ENCODE measurements around the gene MARCKSL1.

MARCKSL1 gene

DNA sequence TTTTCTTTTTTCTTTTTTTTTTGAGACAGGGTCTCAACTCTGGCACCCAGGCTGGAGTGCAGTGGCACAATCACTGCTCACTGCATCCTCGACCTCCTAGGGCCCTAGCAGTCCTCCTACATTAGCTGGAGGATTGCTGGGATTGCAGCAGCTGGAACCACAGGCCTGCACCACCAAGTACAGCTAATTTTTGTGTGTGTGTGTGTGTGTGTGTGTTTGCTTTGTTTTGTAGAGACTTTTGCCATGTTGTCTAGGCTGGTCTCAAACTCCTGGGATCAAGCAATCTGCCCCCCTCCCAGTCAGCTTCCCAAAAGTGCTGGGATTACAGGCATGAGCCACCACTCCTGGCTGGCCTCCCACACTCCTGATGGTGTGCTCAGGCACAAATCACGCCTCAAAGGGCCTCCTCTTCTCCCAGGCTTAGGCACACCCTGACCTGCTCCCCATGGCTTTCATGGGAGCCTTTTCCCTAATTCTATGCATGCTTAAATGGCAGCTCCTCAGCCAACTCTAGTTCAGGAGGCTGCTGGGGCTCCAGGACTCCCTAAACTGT is 16.9 kb upstream of the MARCKSL1 start:
- DNase-seq (ENCODE audit: low spot score) = no peak

DNA sequence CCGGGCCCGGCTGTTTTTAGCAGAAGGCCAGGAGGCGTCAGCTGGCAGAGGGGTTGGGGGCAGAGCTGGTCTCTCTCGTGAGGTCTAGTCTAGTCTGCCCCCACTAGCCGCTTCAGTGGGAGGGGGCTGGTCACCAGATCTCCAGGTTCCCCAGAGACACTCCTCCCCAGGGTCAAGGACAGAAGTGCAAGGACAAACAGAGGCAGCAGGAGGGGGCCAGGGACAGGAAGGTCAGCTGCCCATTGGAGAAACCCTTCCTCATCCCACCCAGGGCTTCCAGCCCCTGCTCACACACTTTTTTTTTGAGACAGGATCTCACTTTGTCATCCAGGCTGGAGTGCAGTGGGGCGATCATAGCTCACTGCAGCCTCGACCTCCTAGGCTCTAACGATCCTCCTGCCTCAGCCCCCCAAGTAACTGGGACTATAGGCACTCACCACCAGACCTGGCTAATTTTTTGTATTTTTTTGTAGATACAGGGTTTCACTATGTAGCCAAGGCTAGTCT is 16.3 kb upstream of the MARCKSL1 start:
- DNase-seq (ENCODE audit: low spot score) = no peak

DNA sequence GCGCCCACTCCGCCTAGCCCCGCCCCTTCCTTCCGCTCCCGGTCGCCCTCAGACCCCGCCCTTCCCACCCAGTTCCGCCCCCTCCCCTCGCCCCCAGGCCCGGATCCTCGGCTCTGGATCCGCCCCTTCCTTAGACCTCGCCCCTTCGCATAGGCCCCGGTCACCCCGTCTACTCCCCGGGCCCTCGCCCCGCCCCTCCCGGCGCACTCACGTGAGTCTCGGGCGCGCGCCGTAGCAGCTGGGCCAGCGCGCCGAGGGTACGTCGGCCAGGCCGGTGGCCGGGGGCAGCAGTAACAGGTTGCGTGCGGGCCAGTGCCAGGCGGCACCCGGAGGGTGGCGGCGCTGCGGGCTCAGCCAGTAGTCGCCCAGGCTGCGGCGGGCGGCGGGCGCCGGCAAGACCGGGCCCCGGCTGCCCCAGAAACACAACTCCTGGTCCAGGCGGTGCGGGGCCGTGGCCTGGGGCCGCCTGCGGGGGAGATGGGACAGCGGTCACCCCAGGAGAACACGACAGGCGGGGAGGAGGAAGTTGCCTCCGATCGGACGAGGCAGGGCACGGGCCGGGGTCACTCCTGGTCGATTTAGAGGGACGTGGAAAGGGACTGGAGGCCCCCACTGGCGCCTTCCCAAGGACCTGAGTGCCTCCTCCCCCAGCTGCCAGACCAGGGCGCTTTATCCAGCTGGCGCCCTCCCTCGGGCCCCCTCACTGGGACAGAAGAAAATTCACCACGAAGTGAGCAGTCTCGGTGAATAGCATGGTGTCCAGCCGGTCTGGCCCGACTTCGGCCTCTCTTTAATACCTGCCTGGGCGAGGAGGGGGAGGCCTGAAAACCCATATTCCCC is 15.6 kb upstream of the MARCKSL1 start:
- peak; percentile 91 for DNase-seq (ENCODE audit: low spot score)

DNA sequence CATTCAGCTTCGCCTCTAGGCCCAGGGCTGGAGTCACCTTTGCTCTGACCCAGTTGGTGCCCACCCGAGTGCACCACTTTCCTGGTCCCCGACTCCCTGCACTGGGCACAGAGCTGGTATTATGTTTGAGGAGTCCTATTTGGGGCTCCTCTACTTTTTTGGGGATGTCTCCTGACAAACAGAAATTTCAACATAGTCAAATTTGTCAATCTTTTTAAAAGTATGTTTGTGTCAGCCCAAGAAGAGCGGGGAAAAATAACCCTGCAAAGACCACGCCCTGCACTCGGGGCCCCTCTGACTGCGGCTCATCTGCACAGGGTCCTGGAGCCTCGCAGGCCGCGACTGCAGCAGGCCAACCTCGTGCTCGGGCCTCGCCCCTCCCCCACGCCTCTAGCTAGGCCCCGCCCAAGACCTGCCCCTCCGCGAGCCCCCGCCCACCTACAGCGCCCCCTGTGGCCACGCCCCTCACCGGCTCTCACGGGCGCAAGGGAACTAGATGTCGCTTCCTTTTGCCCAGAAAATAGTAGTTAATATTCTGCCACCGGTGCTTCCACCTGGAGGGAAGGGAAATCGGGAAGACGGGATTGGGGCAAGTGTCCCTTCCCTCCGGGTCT is 14.9 kb upstream of the MARCKSL1 start:
- DNase-seq (ENCODE audit: low spot score) = no peak

DNA sequence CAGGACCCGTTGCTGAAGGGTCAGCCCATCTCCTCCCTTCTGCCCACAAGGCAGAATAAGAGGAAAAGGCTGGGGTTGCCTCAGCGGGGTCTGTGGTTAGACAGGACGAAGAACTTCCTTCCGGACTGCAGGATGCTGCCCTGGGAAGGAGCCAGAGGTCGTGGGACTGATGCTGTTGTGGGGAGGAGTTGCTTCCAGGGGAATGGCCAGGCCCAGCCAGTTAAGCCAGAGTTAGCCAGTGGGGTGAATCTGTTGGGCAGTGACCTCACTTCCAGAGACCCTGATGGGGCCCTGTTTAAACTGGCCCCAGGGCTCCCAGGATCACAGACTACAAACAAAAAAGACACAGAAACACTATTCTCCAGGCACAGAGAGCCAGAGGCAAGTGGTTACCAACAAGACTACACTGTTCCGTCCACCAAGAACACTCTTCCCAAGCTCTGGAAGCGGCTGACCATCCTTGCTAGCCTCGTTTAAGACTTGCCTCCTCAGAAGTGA is 13.2 kb upstream of the MARCKSL1 start:
- DNase-seq (ENCODE audit: low spot score) = no peak

DNA sequence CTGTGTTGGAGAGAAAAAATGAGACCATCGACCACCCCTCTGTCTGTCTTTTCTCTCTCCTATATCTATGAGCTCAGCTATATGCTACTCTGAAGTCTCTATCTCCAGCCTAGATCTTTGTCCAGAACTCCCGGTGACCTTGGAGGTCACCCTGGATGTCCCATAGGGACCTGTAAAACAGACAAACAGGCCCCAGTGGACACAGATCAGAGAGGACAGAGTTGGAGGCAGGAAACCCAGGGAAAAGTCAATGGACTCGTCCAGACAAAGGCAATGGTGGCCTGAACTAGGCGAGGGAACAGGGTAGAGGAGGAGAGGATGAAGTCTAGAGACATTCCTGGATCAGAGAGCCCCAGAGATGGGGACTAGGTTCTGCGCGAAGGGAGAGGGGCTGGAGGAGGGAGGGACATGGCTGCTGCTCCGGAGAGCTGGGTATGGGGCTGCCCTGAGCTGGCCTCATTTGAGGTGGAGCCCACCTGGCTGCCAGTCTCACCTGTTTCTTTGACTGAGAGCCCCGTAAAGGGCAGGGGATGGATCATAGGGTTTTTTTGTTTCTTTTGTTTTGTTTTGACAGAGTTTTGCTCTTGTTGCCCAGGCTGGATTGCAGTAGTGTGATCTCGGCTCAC is 10.6 kb upstream of the MARCKSL1 start:
- DNase-seq (ENCODE audit: low spot score) = no peak

DNA sequence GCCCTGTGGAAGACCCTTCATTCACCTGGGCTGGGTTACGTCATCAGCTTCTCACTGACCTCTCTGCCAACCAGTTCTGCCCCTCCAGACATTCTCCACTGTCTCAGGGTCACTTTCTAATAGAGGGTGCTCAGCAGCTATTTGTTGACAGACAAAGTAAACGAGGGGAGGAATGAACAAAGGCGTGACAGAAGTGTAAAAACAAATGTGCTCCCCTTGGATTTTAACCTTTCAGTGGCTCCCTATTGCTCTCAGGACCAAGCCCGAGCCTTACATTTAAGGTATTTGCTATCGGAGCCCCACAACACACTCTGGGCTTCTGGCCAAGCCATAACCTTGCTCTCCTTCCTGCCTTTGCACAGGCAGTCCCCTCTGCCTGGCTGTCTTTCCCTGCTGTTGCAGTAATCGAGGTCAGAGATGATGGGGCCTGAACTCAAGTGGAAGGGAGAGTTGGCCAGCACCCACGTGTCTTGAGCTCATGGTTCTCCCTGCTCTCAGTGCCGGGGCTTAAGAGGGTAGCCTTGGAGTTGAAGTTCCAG is 9.3 kb upstream of the MARCKSL1 start:
- no peak for DNase-seq (ENCODE audit: low spot score)

DNA sequence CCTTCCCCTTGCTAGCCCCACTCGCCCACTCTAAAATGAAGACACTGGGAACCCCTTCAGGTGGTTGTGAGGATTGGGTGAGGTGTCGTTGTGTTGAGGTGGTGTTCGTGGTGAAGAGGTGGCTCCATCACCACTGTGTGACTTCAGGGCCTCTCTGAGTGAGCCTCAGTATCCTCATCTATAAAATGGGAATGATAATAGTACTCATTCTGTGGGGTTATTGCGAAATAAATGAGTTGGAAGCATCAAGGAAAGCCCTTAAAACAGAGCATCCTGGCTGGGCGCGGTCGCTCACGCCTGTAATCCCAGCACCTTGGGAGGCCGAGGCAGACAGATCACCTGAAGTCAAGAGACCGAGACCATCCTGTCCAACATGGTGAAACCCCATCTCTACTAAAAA is 6.7 kb upstream of the MARCKSL1 start:
- DNase-seq (ENCODE audit: low spot score) = no peak

DNA sequence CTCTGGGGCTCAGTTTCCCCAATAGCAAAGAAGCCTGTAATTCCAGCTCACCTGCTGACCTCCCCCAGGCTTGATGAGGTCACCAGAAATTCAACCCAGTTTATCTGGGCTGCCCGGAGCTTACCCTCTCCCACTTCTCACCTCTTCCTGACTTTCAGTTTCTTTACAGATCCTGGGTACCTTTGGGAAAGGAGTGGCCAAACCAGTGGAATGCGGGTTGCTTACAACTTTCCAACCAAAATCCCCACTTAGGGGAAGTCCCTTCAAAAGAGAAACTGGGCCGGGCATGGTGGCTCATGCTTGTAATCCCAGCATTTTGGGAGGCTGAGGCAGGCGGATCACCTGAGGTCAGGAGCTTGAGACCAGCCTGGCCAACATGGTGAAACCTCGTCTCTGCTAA is 5.9 kb upstream of the MARCKSL1 start:
- no peak for DNase-seq (ENCODE audit: low spot score)

DNA sequence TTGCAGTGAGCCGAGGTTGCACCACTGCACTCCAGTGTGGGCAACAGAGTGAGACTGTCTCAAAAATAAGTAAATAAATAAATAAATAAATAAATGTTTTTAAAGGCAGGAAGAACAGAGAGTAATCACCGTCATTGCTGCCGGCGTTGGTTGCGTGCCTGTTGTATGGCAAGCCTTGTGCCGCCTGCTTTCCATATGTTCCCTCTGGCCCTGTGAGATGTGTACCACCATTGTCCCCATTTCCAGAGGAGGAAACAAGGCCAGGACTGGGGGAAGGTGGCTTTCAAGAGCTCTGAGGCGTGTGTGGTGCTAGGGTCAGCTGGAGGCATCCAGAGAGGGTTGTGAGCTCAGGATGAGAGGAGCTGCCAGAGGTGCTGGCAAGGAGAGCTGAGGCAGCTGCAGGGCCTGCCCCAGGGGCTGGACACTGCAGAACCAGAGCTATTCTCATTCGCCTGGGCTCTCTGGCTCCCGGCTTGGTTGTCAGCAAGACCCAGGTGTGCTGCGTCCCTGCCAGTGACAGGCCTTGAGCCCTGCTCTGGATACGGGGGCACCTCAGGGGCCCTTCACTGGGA is 5.2 kb upstream of the MARCKSL1 start:
- no peak for DNase-seq (ENCODE audit: low spot score)

DNA sequence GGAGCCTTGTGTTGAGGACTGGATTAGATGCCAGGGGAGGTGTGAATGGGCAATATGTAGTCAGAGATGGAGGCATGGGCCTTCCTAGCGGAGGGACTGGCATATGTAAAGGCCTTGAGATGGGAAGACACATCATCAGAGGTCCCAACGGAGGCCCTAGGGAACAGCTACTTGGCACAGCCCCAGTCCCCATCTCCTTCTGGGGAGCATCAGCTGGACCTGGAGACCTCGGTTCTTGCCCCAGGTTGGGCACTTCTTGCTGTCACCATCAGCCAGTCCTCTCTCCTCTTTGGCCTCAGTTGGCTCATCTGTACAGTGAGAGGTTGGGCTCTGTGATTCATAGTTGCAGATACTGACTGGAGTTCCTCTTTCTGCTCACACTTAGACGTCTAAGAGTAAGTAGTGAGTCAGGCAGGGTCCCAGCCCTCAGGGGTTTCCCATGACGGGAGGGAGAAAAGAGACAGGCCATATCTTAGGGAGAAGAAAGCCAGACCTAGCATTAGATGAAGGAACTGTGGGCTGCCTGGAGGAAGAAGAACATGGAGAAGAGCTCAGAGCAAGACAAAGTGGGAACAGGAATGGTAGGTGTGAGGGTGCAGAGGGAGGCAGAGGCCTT is 3.4 kb upstream of the MARCKSL1 start:
- DNase-seq (ENCODE audit: low spot score) = no peak

DNA sequence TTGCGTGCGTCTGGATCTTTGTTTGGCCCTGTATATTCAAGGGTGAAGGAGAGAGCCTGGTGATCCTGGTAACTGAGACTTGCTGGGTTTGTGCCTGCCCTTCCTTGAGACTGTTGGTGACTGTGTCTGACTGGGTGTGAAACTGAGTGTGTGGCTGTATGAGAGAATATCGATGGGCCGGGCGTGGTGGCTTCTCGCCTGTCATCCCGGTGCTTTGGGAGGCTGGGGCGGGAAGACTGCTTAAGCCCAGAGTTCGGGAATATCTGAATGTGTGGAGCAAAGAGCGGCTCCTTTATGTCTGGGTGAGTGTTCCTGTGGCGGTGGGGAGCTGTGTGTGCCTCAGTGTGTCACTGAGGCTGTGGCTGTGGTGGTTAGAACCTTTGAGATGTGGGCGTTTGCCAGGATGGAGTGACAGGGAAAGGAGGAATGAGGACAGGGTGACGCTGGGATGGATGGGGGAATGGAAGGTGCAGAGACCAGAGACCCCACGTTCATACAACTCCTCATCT is 2.7 kb upstream of the MARCKSL1 start:
- no peak for DNase-seq (ENCODE audit: low spot score)

DNA sequence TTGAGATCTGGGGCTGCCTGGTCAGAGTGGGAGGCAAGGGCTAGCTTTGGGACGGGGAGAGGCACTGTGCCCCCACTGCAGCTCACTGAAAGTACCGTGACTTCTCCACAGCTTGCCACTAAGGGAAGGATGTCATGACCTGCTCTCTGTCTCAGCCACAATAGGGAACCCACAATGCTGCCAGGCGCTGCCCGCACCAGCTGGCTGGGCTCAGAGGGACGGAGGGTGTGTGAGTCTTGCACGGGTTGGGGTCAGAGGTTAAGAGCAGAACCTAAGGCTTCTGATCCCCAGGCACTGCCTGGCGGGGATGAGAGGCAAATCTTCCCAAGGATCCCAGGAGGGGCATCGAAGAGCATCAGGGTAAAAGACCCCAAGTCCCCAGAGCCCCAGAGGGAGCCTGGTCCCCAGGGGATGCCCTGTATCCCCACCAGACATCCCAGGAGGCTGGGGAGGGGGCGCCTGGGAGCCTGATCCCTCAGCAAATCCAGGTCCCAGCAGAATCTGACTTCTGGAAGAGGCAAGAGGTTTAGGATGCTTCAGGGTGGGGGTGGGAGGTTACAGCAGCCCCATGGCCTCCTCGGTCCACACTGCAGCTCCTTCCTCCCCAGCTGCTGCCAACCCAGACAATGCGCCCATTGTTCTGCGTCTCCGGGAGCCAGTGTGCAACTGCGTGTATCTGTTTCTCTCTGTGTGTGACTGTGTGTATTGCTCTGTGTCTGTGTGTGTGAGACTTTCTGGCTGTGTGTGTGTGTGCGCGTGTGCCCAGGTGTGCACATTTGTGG is 2.0 kb upstream of the MARCKSL1 start:
- DNase-seq (ENCODE audit: low spot score) = peak; percentile 96

DNA sequence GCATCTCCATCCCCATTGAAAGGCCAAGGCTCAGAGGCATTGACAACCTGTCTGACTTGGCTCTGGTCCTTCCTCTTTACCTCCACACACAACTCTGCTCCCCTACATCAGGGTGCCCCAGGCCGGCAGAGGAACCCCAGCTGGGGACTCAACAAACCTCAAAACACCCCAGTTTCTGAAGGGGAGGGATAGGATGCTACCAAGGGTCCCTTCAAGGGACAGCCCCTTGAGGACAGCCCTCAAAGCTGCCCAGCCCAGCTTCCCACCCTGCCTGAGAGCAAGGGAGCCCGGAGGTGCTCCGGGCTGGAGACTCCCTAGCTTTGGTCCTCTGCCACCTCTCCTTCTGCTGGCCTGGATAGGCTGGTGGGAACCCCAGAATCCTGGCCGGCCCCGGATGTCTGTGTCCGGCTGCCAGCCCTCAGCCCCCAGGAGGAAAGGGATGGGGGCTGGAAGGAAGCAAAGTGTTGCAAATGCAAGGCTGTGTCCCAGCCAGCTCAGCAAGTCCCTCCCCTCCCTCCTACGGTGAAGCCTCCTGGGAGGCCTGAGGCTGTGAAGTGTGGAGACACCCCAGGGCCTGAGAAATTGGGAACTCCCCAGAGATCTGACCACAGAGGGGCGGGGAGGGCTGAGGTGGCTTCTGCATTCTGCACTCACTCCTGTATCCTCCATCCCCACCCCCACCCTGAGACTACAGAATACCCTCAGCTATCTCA is 1.1 kb upstream of the MARCKSL1 start:
- no peak for DNase-seq (ENCODE audit: low spot score)

DNA sequence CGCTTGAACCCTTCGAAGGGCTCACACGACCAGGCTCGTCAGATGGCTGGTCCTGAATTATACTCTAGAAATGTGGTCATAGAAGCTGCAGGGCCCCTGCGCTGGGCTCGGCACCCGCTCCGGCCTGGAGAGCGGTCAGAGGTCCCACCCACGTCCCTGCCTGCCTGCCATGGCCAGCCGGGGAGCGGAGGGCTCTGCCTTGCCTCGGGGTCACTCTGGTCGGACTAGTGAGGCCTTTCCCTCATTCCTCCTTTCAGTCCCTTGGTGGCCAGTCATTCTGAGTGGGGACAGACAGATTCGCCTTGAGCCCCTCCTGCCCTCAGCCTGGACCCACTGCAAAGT is 529 bp upstream of the MARCKSL1 start:
- no peak for DNase-seq (ENCODE audit: low spot score)

DNA sequence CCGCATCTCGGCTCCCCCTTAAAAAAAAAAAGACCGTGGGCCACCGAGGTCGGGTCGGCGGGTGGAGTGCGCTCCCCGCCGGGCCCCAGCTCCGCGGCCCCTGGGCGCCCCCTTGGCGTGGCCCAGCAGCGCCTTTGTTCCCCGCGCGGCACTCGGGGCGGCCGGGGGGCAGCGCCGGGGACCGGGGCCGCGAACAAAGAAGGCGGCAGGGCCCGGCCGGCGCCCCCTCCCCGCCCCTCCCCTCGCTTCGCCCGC is 571 bp downstream of the MARCKSL1 start:
- DNase-seq (ENCODE audit: low spot score) = no peak

DNA sequence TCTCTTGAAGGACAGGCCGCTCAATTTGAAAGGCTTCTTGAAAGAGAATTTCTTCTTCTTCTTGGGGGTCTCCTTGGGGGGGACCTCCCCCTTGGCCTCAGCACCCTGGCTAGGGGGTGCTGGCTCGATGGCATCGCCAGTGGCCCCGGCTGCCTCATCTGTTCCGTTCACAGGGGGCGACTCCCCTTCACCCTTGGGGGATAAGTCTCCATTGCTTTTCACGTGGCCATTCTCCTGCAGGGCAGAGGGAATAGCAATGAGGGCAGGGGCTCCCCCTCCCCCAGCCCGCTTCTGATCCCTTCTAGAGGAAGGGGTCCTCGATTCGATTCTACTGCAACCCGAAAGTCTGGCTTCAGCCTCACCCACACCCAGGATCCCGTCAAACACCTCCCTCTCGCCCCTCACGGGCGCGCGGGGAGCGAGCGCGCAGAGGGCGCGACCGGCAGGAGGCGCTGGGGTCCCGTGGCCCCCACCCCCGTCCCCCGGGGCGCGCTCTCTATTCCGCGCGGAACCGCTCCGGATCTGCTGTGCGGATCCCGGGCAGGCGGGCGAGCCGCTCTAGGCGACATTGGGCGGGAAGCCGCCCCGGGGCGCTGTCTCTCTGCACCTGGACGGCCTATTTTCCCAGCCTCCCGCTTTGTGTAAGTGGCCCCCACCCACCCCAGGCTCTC is 1.0 kb downstream of the MARCKSL1 start:
- no peak for DNase-seq (ENCODE audit: low spot score)

DNA sequence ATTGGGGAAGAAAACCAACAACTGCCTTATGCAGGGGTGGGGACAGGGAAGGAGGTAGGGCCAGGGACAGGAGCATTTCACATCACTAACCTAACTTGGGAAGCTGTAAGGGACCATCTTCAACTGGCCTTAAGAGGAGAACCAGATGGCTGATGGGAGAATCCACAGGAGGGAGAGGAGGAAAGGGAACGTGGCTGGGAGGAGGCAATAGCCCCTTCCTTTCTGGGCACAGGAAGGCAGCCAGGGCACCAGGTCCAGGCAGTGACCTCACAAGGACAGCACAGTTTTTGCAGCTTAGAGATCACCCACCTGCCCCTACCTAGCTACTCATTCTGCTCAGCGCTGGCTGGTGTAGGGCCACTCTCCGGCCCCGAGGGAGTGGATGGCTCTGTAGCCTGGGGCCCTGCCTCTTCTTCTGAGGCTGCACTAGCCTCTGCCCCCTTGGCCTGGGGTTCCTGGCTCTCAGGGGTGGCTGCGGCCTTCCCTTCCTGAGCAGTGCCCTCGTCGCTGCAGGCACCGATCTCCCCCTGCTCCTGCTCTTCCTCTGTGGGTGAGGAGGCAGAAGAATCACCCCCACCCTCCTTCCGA is 1.7 kb downstream of the MARCKSL1 start:
- DNase-seq (ENCODE audit: low spot score) = no peak

DNA sequence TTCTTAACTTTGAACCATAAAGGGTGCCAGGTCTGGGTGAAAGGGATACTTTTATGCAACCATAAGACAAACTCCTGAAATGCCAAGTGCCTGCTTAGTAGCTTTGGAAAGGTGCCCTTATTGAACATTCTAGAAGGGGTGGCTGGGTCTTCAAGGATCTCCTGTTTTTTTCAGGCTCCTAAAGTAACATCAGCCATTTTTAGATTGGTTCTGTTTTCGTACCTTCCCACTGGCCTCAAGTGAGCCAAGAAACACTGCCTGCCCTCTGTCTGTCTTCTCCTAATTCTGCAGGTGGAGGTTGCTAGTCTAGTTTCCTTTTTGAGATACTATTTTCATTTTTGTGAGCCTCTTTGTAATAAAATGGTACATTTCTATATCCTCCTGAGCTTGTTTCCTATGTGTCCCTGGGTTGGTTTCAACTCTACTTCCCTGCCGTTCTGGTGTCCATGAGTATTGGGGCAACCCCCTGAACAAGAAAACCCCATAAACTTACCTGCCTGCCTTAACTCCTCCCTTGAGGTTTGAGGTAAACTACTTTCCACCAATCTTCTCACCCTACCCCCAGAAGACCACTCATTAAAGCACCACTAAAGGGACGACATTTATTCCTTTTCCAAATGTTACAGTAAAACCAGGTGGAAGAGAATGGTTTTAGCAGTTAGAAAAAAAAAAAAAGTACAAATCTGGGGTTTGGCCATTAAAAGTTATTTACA is 2.6 kb downstream of the MARCKSL1 start:
- no peak for DNase-seq (ENCODE audit: low spot score)
